ENCODE results near the gene ACVR1B. TPM values are rescaled to one million over a fixed set of nuclear protein-coding genes. Genes with fewer than 3 reads are reported as not detected.

The ACVR1B gene
- total RNA-seq, 1 donor = 10.5 TPM

DNA sequence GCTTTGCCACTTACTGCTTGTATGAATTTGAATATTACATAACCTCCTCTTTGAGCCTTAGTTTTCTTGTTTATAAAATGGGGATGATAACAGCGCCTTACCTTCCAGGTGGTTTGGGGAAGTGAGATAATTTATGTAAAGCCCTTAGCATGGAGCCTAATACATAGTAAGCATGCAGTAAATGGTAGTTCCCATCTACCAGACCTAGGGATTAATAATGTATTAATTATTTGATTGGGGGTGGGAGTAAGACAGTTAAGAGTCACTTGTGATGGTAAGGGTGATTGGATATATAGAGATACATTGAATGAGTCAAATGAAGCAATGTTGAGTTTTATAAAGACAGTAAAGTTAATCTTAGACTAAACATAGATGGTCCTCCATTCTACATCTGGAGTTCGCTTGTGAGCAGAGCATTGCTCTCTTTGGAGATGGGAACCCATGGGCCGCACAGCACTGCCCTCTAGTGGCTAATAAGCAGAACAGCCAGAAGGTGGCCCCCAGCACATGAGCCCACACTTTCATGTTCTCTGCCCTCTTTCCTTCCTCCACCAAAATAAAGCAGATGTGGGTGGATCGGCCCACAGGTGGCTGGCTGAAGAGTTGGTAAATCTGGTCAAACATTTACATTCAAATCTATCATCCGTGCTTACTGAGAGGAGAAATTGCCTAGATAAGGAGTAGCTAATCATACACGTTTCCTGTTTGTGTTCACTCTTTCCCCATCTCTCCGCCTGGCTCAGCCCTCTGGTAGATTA, 28.7 kb downstream of the ACVR1B start:
- Histone ChIP-seq H3K4me1 (ENCODE audit: insufficient read depth, low read length) (peaks cover 32% of the 10 kb centered on the region), H3K79me2 (ENCODE audit: insufficient read depth, low read length) (peaks cover 9% of the 10 kb centered on the region), H4K20me1 (ENCODE audit: insufficient read depth, low read length) (peaks cover 3% of the 10 kb centered on the region), H3K36me3 (ENCODE audit: insufficient read depth, low read length) (peaks cover 60% of the 10 kb centered on the region), H3K4me3 (ENCODE audit: insufficient read depth, low read length) (no peak overlapping the region), H3K27me3 (ENCODE audit: insufficient read depth, low read length) (no peaks in the 10 kb centered on the region), H2AFZ (ENCODE audit: low read length) (no peak overlapping the region), H3K27ac (ENCODE audit: low read depth, low read length) (no peak overlapping the region), H3K4me2 (ENCODE audit: insufficient read depth, low read length) (peak overlapping the region; percentile 37), H3K9me3 (ENCODE audit: low read depth, low read length) (no peaks in the 10 kb centered on the region)
- peak; percentile 90 for DNase-seq (ENCODE audit: insufficient read length, low spot score, missing footprints)
- TF ChIP-seq, protein P1, sequence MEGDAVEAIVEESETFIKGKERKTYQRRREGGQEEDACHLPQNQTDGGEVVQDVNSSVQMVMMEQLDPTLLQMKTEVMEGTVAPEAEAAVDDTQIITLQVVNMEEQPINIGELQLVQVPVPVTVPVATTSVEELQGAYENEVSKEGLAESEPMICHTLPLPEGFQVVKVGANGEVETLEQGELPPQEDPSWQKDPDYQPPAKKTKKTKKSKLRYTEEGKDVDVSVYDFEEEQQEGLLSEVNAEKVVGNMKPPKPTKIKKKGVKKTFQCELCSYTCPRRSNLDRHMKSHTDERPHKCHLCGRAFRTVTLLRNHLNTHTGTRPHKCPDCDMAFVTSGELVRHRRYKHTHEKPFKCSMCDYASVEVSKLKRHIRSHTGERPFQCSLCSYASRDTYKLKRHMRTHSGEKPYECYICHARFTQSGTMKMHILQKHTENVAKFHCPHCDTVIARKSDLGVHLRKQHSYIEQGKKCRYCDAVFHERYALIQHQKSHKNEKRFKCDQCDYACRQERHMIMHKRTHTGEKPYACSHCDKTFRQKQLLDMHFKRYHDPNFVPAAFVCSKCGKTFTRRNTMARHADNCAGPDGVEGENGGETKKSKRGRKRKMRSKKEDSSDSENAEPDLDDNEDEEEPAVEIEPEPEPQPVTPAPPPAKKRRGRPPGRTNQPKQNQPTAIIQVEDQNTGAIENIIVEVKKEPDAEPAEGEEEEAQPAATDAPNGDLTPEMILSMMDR (IDR thresholded peaks at IDR 0.05; ENCODE audit: extremely low read depth, low read depth, low read length) = peak; percentile 99

GRCh38 chr12:51980809-51981127, 29.3 kb downstream of the ACVR1B start:
- Histone ChIP-seq H3K27me3 (ENCODE audit: insufficient read depth, low read length) (no peaks in the 10 kb centered on the region), H2AFZ (ENCODE audit: low read length) (no peak overlapping the region), H3K4me2 (ENCODE audit: insufficient read depth, low read length) (no peak overlapping the region), H4K20me1 (ENCODE audit: insufficient read depth, low read length) (peaks cover 2% of the 10 kb centered on the region), H3K27ac (ENCODE audit: low read depth, low read length) (no peak overlapping the region), H3K9me3 (ENCODE audit: low read depth, low read length) (no peaks in the 10 kb centered on the region), H3K4me1 (ENCODE audit: insufficient read depth, low read length) (peaks cover 31% of the 10 kb centered on the region), H3K79me2 (ENCODE audit: insufficient read depth, low read length) (peaks cover 3% of the 10 kb centered on the region), H3K36me3 (ENCODE audit: insufficient read depth, low read length) (peaks cover 60% of the 10 kb centered on the region), H3K4me3 (ENCODE audit: insufficient read depth, low read length) (no peak overlapping the region)
- no peak for DNase-seq (ENCODE audit: insufficient read length, low spot score, missing footprints)
- TF ChIP-seq, protein P1 (IDR thresholded peaks at IDR 0.05; ENCODE audit: extremely low read depth, low read depth, low read length) = no peak

- Histone ChIP-seq H3K9me3 (ENCODE audit: low read depth, low read length) (no peaks in the 10 kb centered on the region), H3K79me2 (ENCODE audit: insufficient read depth, low read length) (peaks cover 2% of the 10 kb centered on the region), H2AFZ (ENCODE audit: low read length) (no peak overlapping the region), H3K4me3 (ENCODE audit: insufficient read depth, low read length) (no peak overlapping the region), H4K20me1 (ENCODE audit: insufficient read depth, low read length) (peaks cover 2% of the 10 kb centered on the region), H3K4me2 (ENCODE audit: insufficient read depth, low read length) (no peak overlapping the region), H3K27me3 (ENCODE audit: insufficient read depth, low read length) (no peaks in the 10 kb centered on the region), H3K4me1 (ENCODE audit: insufficient read depth, low read length) (peaks cover 8% of the 10 kb centered on the region), H3K36me3 (ENCODE audit: insufficient read depth, low read length) (peaks cover 66% of the 10 kb centered on the region), H3K27ac (ENCODE audit: low read depth, low read length) (no peak overlapping the region)
- TF ChIP-seq, protein P1 (IDR thresholded peaks at IDR 0.05; ENCODE audit: extremely low read depth, low read depth, low read length) = no peak
- DNase-seq (ENCODE audit: insufficient read length, low spot score, missing footprints) = no peak
These were observed 33.2 kb downstream of the ACVR1B start for GRCh38 chr12:51984657-51985056.

DNA sequence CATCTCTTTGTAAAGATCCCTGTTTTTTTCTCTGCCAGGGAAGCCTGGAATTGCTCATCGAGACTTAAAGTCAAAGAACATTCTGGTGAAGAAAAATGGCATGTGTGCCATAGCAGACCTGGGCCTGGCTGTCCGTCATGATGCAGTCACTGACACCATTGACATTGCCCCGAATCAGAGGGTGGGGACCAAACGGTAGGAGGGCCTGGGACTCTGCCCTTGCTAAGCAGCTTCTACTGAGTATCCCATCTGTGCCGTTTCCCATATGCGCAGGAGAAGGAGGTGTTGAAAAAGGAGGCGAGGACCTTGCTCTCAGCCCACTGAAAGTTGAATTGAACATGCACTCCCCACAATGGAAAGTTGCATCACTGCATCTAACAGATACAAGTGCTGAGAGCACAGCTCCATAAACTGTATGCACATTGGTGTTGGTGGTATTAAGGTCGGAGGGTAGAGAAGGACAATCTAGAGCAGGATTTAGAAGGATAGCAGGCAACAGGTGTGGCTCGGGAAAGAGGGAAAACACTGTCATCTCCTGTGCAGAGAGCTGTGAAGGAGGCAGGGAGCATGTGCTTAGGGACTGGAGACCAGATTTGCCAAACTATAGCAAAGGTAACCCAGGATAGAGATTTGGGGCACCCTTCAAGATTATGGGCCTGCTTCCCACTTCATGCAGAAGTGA, 33.8 kb downstream of the ACVR1B start:
- H2AFZ ChIP-seq (ENCODE audit: low read length) = no peak overlapping the region
- no peak overlapping the region for H3K4me3 ChIP-seq (ENCODE audit: insufficient read depth, low read length)
- DNase-seq (ENCODE audit: insufficient read length, low spot score, missing footprints) = no peak
- H3K79me2 ChIP-seq (ENCODE audit: insufficient read depth, low read length) = peaks cover 2% of the 10 kb centered on the region
- no peak overlapping the region for H3K4me2 ChIP-seq (ENCODE audit: insufficient read depth, low read length)
- H3K27me3 ChIP-seq (ENCODE audit: insufficient read depth, low read length) = no peaks in the 10 kb centered on the region
- peaks cover 66% of the 10 kb centered on the region for H3K36me3 ChIP-seq (ENCODE audit: insufficient read depth, low read length)
- H4K20me1 ChIP-seq (ENCODE audit: insufficient read depth, low read length) = peaks cover 2% of the 10 kb centered on the region
- H3K27ac ChIP-seq (ENCODE audit: low read depth, low read length) = no peak overlapping the region
- H3K4me1 ChIP-seq (ENCODE audit: insufficient read depth, low read length) = peaks cover 1% of the 10 kb centered on the region
- TF ChIP-seq, protein P1 (IDR thresholded peaks at IDR 0.05; ENCODE audit: extremely low read depth, low read depth, low read length) = no peak
- H3K9me3 ChIP-seq (ENCODE audit: low read depth, low read length) = no peaks in the 10 kb centered on the region

Measured in osteoblast (primary cell).